ENCODE results near the gene ARL14EP. TPM values are rescaled to one million over a fixed set of nuclear protein-coding genes. Genes with fewer than 3 reads are reported as not detected.
A peak's percentile ranks its signal among the peaks of the same experiment; 100 is the strongest.

The ARL14EP gene
- total and polyA plus RNA-seq, 4 donors, result 19.0 to 23.7 (median 20.2) TPM

DNA sequence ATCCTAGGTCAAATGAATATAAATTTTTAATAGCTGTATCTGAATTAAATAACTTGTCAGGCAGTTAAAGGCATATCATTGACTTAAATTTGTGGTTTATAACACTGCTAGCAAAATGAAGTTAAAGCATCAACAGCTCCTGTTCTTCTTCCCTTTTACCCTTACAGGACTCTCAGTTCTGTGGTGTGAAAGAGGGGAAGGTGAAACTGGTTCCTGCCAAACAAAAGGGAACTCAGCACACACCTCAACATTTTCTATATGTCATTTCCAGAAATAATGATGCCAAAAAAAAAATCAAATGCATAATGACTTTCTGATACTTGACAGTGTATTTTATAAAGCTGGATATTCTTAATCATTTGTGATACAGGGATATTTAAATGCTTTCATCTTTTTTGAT lies 21.2 kb downstream of the ARL14EP start:
- DNase-seq, result no peak
- Histone ChIP-seq H3K4me1 (ENCODE audit: control insufficient read depth in 1 of 2, insufficient read depth in 2 of 2, low read length in 2 of 2) (no peaks in the 10 kb centered on the region), H3K27me3 (ENCODE audit: control insufficient read depth in 1 of 2, insufficient read depth in 2 of 2, low read length in 1 of 2) (no peaks in the 10 kb centered on the region), H3K9me3 (ENCODE audit: control insufficient read depth, low read length) (no peaks in the 10 kb centered on the region), H3K27ac (ENCODE audit: low read depth in 1 of 2, low read length in 2 of 2) (no peak overlapping the region), H3K36me3 (ENCODE audit: control insufficient read depth in 1 of 2, insufficient read depth in 2 of 2, low read length in 1 of 2) (no peaks in the 10 kb centered on the region), H3K4me3 (ENCODE audit: low read length in 2 of 2) (no peak overlapping the region)
- ATAC-seq (ENCODE audit: low FRiP score), result no peak
- intact Hi-C loops (cut with DNase I), result loop anchor here in 1 of 2 donors (10.0 kb wide), 1 partner anchor 251 kb away; no protein-coding TSS in a partner anchor

GRCh38 chr11:30345644-30346043 lies 22.7 kb downstream of the ARL14EP start:
- no peaks in the 10 kb centered on the region for H3K9me3 ChIP-seq (ENCODE audit: control insufficient read depth, low read length)
- H3K27ac ChIP-seq (ENCODE audit: low read depth in 1 of 2, low read length in 2 of 2), result no peak overlapping the region
- DNase-seq (no peak), ATAC-seq (ENCODE audit: low FRiP score) (no peak)
- no peaks in the 10 kb centered on the region for H3K4me1 ChIP-seq (ENCODE audit: control insufficient read depth in 1 of 2, insufficient read depth in 2 of 2, low read length in 2 of 2)
- H3K4me3 ChIP-seq (ENCODE audit: low read length in 2 of 2), result no peak overlapping the region
- no peaks in the 10 kb centered on the region for H3K27me3 ChIP-seq (ENCODE audit: control insufficient read depth in 1 of 2, insufficient read depth in 2 of 2, low read length in 1 of 2)
- WGBS, 2 donors, result 84 to 89% methylated on average over 4 of the region's 4 CpGs
- no peaks in the 10 kb centered on the region for H3K36me3 ChIP-seq (ENCODE audit: control insufficient read depth in 1 of 2, insufficient read depth in 2 of 2, low read length in 1 of 2)
- intact Hi-C loops (cut with DNase I), result loop anchor here (1.0 to 10.0 kb wide), 5 partner anchors 242 to 572 kb away; partner anchors contain the start of gene MPPED2 (in 1 of the 2)

DNA sequence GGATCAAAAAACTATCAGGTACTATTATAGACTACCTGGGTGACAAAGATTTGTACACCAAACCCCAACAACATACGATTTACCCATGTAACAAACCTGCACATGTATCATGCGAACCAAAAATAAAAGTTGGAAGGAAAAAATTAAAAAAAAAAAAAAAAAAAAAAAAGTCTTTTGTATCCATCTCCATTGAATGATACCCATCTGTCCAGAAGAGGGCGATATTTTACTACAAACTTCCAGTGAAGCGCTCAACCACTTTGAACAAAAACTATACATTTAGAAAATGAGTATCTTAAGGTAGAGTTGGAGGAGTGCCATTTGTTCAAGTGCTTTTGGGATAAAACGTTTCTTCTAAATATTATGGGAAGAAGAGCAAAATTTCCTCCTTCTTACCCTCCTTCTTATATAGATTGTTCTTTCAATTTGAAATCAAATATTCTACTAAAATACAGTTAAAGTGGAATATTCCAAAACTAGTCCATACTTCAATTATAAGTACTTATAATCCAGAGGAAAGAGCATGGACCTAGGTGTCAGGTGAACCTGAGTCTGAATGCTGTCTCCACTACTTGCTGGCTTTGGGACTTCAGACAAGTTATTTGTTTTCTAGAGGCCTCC lies 23.3 kb downstream of the ARL14EP start:
- WGBS, 2 donors, result 1% methylated on average over 5 of the region's 5 CpGs
- H3K9me3 ChIP-seq (ENCODE audit: control insufficient read depth, low read length), result no peaks in the 10 kb centered on the region
- no peaks in the 10 kb centered on the region for H3K36me3 ChIP-seq (ENCODE audit: control insufficient read depth in 1 of 2, insufficient read depth in 2 of 2, low read length in 1 of 2)
- no peak overlapping the region for H3K4me3 ChIP-seq (ENCODE audit: low read length in 2 of 2)
- no peak for DNase-seq
- intact Hi-C loops (cut with DNase I), result loop anchor here (1.0 to 10.0 kb wide), 5 partner anchors 241 to 571 kb away; partner anchors contain the start of gene MPPED2 (in 1 of the 2)
- no peaks in the 10 kb centered on the region for H3K4me1 ChIP-seq (ENCODE audit: control insufficient read depth in 1 of 2, insufficient read depth in 2 of 2, low read length in 2 of 2)
- no peak overlapping the region for H3K27ac ChIP-seq (ENCODE audit: low read depth in 1 of 2, low read length in 2 of 2)
- H3K27me3 ChIP-seq (ENCODE audit: control insufficient read depth in 1 of 2, insufficient read depth in 2 of 2, low read length in 1 of 2), result no peaks in the 10 kb centered on the region
- peak; percentile 65 for ATAC-seq (ENCODE audit: low FRiP score)

GRCh38 chr11:30348035-30348434 lies 25.1 kb downstream of the ARL14EP start:
- Histone ChIP-seq H3K9me3 (ENCODE audit: control insufficient read depth, low read length) (no peaks in the 10 kb centered on the region), H3K36me3 (ENCODE audit: control insufficient read depth in 1 of 2, insufficient read depth in 2 of 2, low read length in 1 of 2) (no peaks in the 10 kb centered on the region), H3K4me1 (ENCODE audit: control insufficient read depth in 1 of 2, insufficient read depth in 2 of 2, low read length in 2 of 2) (no peaks in the 10 kb centered on the region), H3K27me3 (ENCODE audit: control insufficient read depth in 1 of 2, insufficient read depth in 2 of 2, low read length in 1 of 2) (no peaks in the 10 kb centered on the region), H3K27ac (ENCODE audit: low read depth in 1 of 2, low read length in 2 of 2) (no peak overlapping the region), H3K4me3 (ENCODE audit: low read length in 2 of 2) (no peak overlapping the region)
- no peak for ATAC-seq (ENCODE audit: low FRiP score)
- DNase-seq, result no peak
- intact Hi-C loops (cut with DNase I), result loop anchor here (5.0 to 10.0 kb wide), 3 partner anchors 239 to 569 kb away; partner anchors contain the start of gene MPPED2 (in 1 of the 2)

DNA sequence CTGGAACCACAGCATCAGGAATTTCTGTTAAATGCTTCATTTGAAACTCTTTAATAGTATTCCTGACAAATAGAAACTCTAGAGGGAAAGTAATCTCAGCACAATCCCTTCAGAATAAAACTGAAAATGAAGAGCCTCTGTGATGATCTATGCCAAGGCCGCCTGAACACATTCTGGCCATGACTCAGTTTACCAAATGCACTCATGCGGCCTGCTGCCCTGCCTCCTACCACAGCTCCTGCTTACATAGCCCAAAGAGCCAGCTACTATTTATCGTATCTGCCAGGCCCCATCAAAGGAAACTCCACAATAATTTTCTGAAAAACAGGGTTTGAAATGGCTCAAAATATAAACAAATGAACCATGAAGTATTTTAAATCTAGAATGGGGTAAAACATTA lies 27.0 kb downstream of the ARL14EP start:
- WGBS, 2 donors, result 82 to 99% methylated on average over 3 of the region's 3 CpGs
- H3K4me1 ChIP-seq (ENCODE audit: control insufficient read depth in 1 of 2, insufficient read depth in 2 of 2, low read length in 2 of 2), result no peaks in the 10 kb centered on the region
- no peaks in the 10 kb centered on the region for H3K36me3 ChIP-seq (ENCODE audit: control insufficient read depth in 1 of 2, insufficient read depth in 2 of 2, low read length in 1 of 2)
- H3K27ac ChIP-seq (ENCODE audit: low read depth in 1 of 2, low read length in 2 of 2), result no peak overlapping the region
- DNase-seq, result no peak
- no peaks in the 10 kb centered on the region for H3K9me3 ChIP-seq (ENCODE audit: control insufficient read depth, low read length)
- intact Hi-C loops (cut with DNase I), result loop anchor here (5.0 to 10.0 kb wide), 4 partner anchors 237 to 567 kb away; partner anchors contain the start of gene MPPED2 (in 1 of the 2)
- no peak overlapping the region for H3K4me3 ChIP-seq (ENCODE audit: low read length in 2 of 2)
- H3K27me3 ChIP-seq (ENCODE audit: control insufficient read depth in 1 of 2, insufficient read depth in 2 of 2, low read length in 1 of 2), result no peaks in the 10 kb centered on the region
- ATAC-seq (ENCODE audit: low FRiP score), result no peak

- 77 to 93% methylated on average over 3 of the region's 3 CpGs for WGBS, 2 donors
- intact Hi-C loops (cut with DNase I), result loop anchor here in 1 of 2 donors (5.0 kb wide), 1 partner anchor 562 kb away; no protein-coding TSS in a partner anchor
- DNase-seq (no peak), ATAC-seq (ENCODE audit: low FRiP score) (no peak)
- no peaks in the 10 kb centered on the region for H3K9me3 ChIP-seq (ENCODE audit: control insufficient read depth, low read length)
- H3K27ac ChIP-seq (ENCODE audit: low read depth in 1 of 2, low read length in 2 of 2), result no peak overlapping the region
- H3K27me3 ChIP-seq (ENCODE audit: control insufficient read depth in 1 of 2, insufficient read depth in 2 of 2, low read length in 1 of 2), result no peaks in the 10 kb centered on the region
- H3K4me1 ChIP-seq (ENCODE audit: control insufficient read depth in 1 of 2, insufficient read depth in 2 of 2, low read length in 2 of 2), result no peaks in the 10 kb centered on the region
- H3K4me3 ChIP-seq (ENCODE audit: low read length in 2 of 2), result no peak overlapping the region
- no peaks in the 10 kb centered on the region for H3K36me3 ChIP-seq (ENCODE audit: control insufficient read depth in 1 of 2, insufficient read depth in 2 of 2, low read length in 1 of 2)
Observed at GRCh38 chr11:30350384-30350783, 27.5 kb downstream of the ARL14EP start.

DNA sequence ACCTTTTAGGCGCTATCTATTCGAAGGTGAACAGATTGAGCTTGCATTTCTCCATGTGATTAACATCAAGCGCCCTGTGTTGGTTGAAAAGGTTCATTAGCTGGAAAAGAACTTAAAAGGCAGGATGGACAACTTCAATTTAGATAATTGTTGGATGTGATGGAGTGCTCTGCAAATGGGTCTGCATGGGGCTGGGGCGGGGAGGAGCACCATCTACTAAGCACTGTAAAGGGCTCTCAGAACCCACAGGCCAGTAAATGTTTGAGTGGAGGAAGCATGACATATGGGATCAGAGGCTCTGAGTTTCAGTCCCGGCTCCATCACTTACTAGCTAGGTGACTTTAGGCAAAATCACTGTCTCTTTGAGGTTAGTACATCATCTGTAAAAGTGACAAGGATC lies 28.2 kb downstream of the ARL14EP start:
- H3K9me3 ChIP-seq (ENCODE audit: control insufficient read depth, low read length), result no peaks in the 10 kb centered on the region
- no peak overlapping the region for H3K27ac ChIP-seq (ENCODE audit: low read depth in 1 of 2, low read length in 2 of 2)
- no peaks in the 10 kb centered on the region for H3K4me1 ChIP-seq (ENCODE audit: control insufficient read depth in 1 of 2, insufficient read depth in 2 of 2, low read length in 2 of 2)
- H3K4me3 ChIP-seq (ENCODE audit: low read length in 2 of 2), result no peak overlapping the region
- H3K36me3 ChIP-seq (ENCODE audit: control insufficient read depth in 1 of 2, insufficient read depth in 2 of 2, low read length in 1 of 2), result no peaks in the 10 kb centered on the region
- no peak for DNase-seq
- no peaks in the 10 kb centered on the region for H3K27me3 ChIP-seq (ENCODE audit: control insufficient read depth in 1 of 2, insufficient read depth in 2 of 2, low read length in 1 of 2)
- ATAC-seq (ENCODE audit: low FRiP score), result no peak
- 95 to 97% methylated on average over 5 of the region's 5 CpGs for WGBS, 2 donors
- intact Hi-C loops (cut with DNase I), result loop anchor here in 1 of 2 donors (5.0 kb wide), 1 partner anchor 561 kb away; no protein-coding TSS in a partner anchor

- H3K9me3 ChIP-seq (ENCODE audit: control insufficient read depth, low read length), result no peaks in the 10 kb centered on the region
- no peaks in the 10 kb centered on the region for H3K27me3 ChIP-seq (ENCODE audit: control insufficient read depth in 1 of 2, insufficient read depth in 2 of 2, low read length in 1 of 2)
- H3K36me3 ChIP-seq (ENCODE audit: control insufficient read depth in 1 of 2, insufficient read depth in 2 of 2, low read length in 1 of 2), result no peaks in the 10 kb centered on the region
- ATAC-seq (ENCODE audit: low FRiP score), result no peak
- H3K4me1 ChIP-seq (ENCODE audit: control insufficient read depth in 1 of 2, insufficient read depth in 2 of 2, low read length in 2 of 2), result no peaks in the 10 kb centered on the region
- H3K27ac ChIP-seq (ENCODE audit: low read depth in 1 of 2, low read length in 2 of 2), result no peak overlapping the region
- intact Hi-C loops (cut with DNase I), result no loop called here
- WGBS, 2 donors, result 97% methylated on average over 4 of the region's 4 CpGs
- no peak for DNase-seq
- no peak overlapping the region for H3K4me3 ChIP-seq (ENCODE audit: low read length in 2 of 2)
Observed at GRCh38 chr11:30356391-30356790, 33.5 kb downstream of the ARL14EP start.

GRCh38 chr11:30357872-30358271 lies 35.0 kb downstream of the ARL14EP start:
- Histone ChIP-seq H3K27ac (ENCODE audit: low read depth in 1 of 2, low read length in 2 of 2) (no peak overlapping the region), H3K36me3 (ENCODE audit: control insufficient read depth in 1 of 2, insufficient read depth in 2 of 2, low read length in 1 of 2) (no peaks in the 10 kb centered on the region), H3K9me3 (ENCODE audit: control insufficient read depth, low read length) (no peaks in the 10 kb centered on the region), H3K4me3 (ENCODE audit: low read length in 2 of 2) (no peak overlapping the region), H3K27me3 (ENCODE audit: control insufficient read depth in 1 of 2, insufficient read depth in 2 of 2, low read length in 1 of 2) (no peaks in the 10 kb centered on the region), H3K4me1 (ENCODE audit: control insufficient read depth in 1 of 2, insufficient read depth in 2 of 2, low read length in 2 of 2) (no peaks in the 10 kb centered on the region)
- ATAC-seq (ENCODE audit: low FRiP score), result no peak
- DNase-seq, result no peak
- WGBS, 2 donors, result 14 to 40% methylated on average over 1 of the region's 1 CpG
- intact Hi-C loops (cut with DNase I), result no loop called here
